Measurements from ENCODE around the gene SLC25A34.

SLC25A34 gene

GRCh38 chr1:15758953-15759661 is 23.0 kb downstream of the SLC25A34 start (continued):
- no peak for TF ChIP-seq BCL11B (tag by site-specific recombination; IDR thresholded peaks at IDR 0.05; ENCODE audit: low read depth)
- TF ChIP-seq ZNF510 (tag by site-specific recombination; IDR thresholded peaks at IDR 0.05; ENCODE audit: insufficient replicate concordance): no peak
- TF ChIP-seq PRDM10 (tag by site-specific recombination; IDR thresholded peaks at IDR 0.05): 0 out of 2 replicates have a peak, but pooled peaks have one; percentile 28
- TF ChIP-seq ZSCAN5A (tag by site-specific recombination; IDR thresholded peaks at IDR 0.05): no peak
- TF ChIP-seq ZSCAN23 (tag by site-specific recombination; IDR thresholded peaks at IDR 0.05): no peak
- no peak for TF ChIP-seq ZNF140 (tag by site-specific recombination; IDR thresholded peaks at IDR 0.05)
- no peak for TF ChIP-seq MZF1 (tag by site-specific recombination; IDR thresholded peaks at IDR 0.05; ENCODE audit: borderline replicate concordance)
- TF ChIP-seq ZNF776 (tag by site-specific recombination; IDR thresholded peaks at IDR 0.05; ENCODE audit: borderline replicate concordance): no peak
- no peak for TF ChIP-seq ZNF398 (tag by site-specific recombination; IDR thresholded peaks at IDR 0.05)
- TF ChIP-seq EGR2 (tag by site-specific recombination; IDR thresholded peaks at IDR 0.05; ENCODE audit: low read depth): no peak
- no peak for TF ChIP-seq ZNF362 (tag by site-specific recombination; IDR thresholded peaks at IDR 0.05)
- TF ChIP-seq OVOL3 (tag by site-specific recombination; IDR thresholded peaks at IDR 0.05): no peak
- TF ChIP-seq ZNF184 (tag by site-specific recombination; IDR thresholded peaks at IDR 0.05): no peak
- TF ChIP-seq FEZF1 (tag by site-specific recombination; IDR thresholded peaks at IDR 0.05): no peak
- TF ChIP-seq ZNF19 (tag by site-specific recombination; IDR thresholded peaks at IDR 0.05; ENCODE audit: low read depth): no peak
- TF ChIP-seq ZNF596 (tag by site-specific recombination; IDR thresholded peaks at IDR 0.05): no peak
- no peak for TF ChIP-seq ZNF16 (tag by site-specific recombination; IDR thresholded peaks at IDR 0.05; ENCODE audit: low read depth)
- no peak for TF ChIP-seq HIC1 (tag by site-specific recombination; IDR thresholded peaks at IDR 0.05)
- TF ChIP-seq ZNF561 (tag by site-specific recombination; IDR thresholded peaks at IDR 0.05; ENCODE audit: borderline replicate concordance): peak; percentile 48; the same call in 1 of the 2 replicates
- no peak for TF ChIP-seq PBX3 (CRISPR knock-in tag; IDR thresholded peaks at IDR 0.05)
- TF ChIP-seq ZNF335 (tag by site-specific recombination; conservative IDR thresholded peaks at IDR 0.05): peak; percentile 81
- no peak for TF ChIP-seq MEIS1 (CRISPR knock-in tag; IDR thresholded peaks at IDR 0.05; ENCODE audit: borderline replicate concordance)
- TF ChIP-seq WT1 (tag by site-specific recombination; IDR thresholded peaks at IDR 0.05): no peak
- TF ChIP-seq ZNF37A (tag by site-specific recombination; IDR thresholded peaks at IDR 0.05): peak; percentile 24; the same call in 1 of the 2 replicates
- TF ChIP-seq ZBTB1 (tag by site-specific recombination; IDR thresholded peaks at IDR 0.05): no peak
- no peak for TF ChIP-seq ZNF548 (tag by site-specific recombination; IDR thresholded peaks at IDR 0.05)
- TF ChIP-seq ZNF112 (tag by site-specific recombination; IDR thresholded peaks at IDR 0.05): no peak

Data from HEK293 (cell line).